ENCODE measurements around the gene ADAMTSL1.

ADAMTSL1 gene

GRCh38 chr9:18942801-18943200, 468.8 kb downstream of the ADAMTSL1 start:
- TF ChIP-seq Cebpa-rat (IDR thresholded peaks at IDR 0.05) = no peak
- H3K4me2 ChIP-seq = peak overlapping the region; percentile 65
- H4K20me1 ChIP-seq = no peaks in the 10 kb centered on the region
- peak overlapping the region; percentile 48 for H3K27ac ChIP-seq
- no peaks in the 10 kb centered on the region for H3K36me3 ChIP-seq
- no peak overlapping the region for H3K4me3 ChIP-seq
- H3K4me1 ChIP-seq = peaks cover 26% of the 10 kb centered on the region
- H3K9me3 ChIP-seq = no peaks in the 10 kb centered on the region
- no peaks in the 10 kb centered on the region for H3K27me3 ChIP-seq
- H3K9ac ChIP-seq = no peak overlapping the region

- no peaks in the 10 kb centered on the region for H3K9me3 ChIP-seq
- no peak overlapping the region for H3K27ac ChIP-seq
- H3K4me2 ChIP-seq = peak overlapping the region; percentile 58
- peaks cover 29% of the 10 kb centered on the region for H3K4me1 ChIP-seq
- H3K4me3 ChIP-seq = no peak overlapping the region
- H4K20me1 ChIP-seq = no peaks in the 10 kb centered on the region
- H3K27me3 ChIP-seq = no peaks in the 10 kb centered on the region
- no peak overlapping the region for H3K9ac ChIP-seq
- TF ChIP-seq Cebpa-rat (IDR thresholded peaks at IDR 0.05) = no peak
- H3K36me3 ChIP-seq = no peaks in the 10 kb centered on the region
Measured at GRCh38 chr9:18947892-18948339, 474.0 kb downstream of the ADAMTSL1 start.

DNA sequence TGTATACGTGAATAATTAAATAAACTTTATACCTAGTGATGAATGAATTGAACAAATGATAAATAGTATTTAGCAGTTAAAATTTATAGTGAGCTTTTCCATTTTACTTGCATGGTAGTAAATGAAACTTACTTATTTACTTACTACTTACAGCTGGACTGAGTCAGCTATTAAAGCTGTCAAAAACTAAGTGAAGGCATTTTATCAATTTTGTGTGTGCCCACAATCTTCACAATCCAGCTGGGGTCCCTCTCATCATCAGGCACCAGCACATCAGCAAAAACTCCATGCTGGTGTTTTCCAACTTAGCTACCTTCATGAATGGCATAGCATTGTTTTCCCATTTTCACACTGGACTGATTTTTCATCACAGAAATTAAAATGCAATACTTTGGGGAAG, 478.0 kb downstream of the ADAMTSL1 start:
- Histone ChIP-seq H3K4me2 (no peak overlapping the region), H3K9me3 (no peaks in the 10 kb centered on the region), H3K27me3 (no peaks in the 10 kb centered on the region), H4K20me1 (no peaks in the 10 kb centered on the region), H3K36me3 (no peaks in the 10 kb centered on the region), H3K4me1 (peaks cover 18% of the 10 kb centered on the region), H3K9ac (no peak overlapping the region), H3K27ac (no peak overlapping the region), H3K4me3 (no peak overlapping the region)
- no peak for TF ChIP-seq Cebpa-rat (IDR thresholded peaks at IDR 0.05)

DNA sequence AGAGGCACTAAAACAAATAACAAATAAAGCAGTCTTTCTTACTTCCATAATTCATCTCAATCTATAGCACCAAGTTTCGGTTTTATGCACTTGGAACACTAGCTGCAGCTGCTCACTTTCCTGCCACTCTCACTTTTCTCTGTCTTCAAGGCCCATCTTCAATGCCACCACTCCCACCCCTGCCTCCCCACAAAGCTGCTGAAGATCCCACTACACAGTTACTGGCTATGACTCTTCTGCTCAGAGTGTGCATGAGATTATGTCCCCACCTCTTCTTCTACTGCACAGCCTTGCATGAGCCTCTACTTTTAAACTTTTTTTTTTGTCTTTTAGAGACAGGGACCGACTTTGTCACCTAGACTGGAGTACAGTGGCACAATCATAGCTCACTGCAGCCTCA, 481.7 kb downstream of the ADAMTSL1 start:
- Histone ChIP-seq H3K4me1 (no peaks in the 10 kb centered on the region), H3K4me3 (no peak overlapping the region), H3K27me3 (no peaks in the 10 kb centered on the region), H4K20me1 (no peaks in the 10 kb centered on the region), H3K4me2 (no peak overlapping the region), H3K27ac (no peak overlapping the region), H3K9ac (no peak overlapping the region), H3K9me3 (no peaks in the 10 kb centered on the region), H3K36me3 (no peaks in the 10 kb centered on the region)
- no peak for TF ChIP-seq Cebpa-rat (IDR thresholded peaks at IDR 0.05)

Measured in BLaER1 (cell line).